HUES48 (cell line): ENCODE data around the gene RPS3A.
A peak's percentile ranks its signal among the peaks of the same experiment; 100 is the strongest.

Source experiments
- H3K27ac ChIP-seq: one replicate; pipeline ENCODE4 v1.7.0; 2013; ENCODE audit warnings: low read depth, low read length, inconsistent platforms
- H3K27me3 ChIP-seq: 2 replicates; pipeline ENCODE4 v1.6.1; 2013; ENCODE audit warnings: mild to moderate bottlenecking, low read length; ENCODE audit not compliant: control insufficient read depth, insufficient read depth
- H3K36me3 ChIP-seq: 2 replicates; pipeline ENCODE4 v1.6.1; 2013; ENCODE audit warnings: low read length; ENCODE audit not compliant: control insufficient read depth, insufficient read depth
- H3K4me1 ChIP-seq: 2 replicates; pipeline ENCODE4 v1.6.1; 2013; ENCODE audit warnings: mild to moderate bottlenecking, low read length; ENCODE audit not compliant: control insufficient read depth, insufficient read depth
- H3K4me3 ChIP-seq: 2 replicates; pipeline ENCODE4 v1.5.1; 2013; ENCODE audit warnings: mild to moderate bottlenecking, low read depth, low read length
- H3K9ac ChIP-seq: 2 replicates; pipeline ENCODE4 v1.6.1; 2013; ENCODE audit warnings: mild to moderate bottlenecking, low read depth, low read length, moderate library complexity
- H3K9me3 ChIP-seq: 2 replicates; pipeline ENCODE4 v1.6.1; 2013; ENCODE audit warnings: low read length; ENCODE audit not compliant: control insufficient read depth, insufficient read depth

RPS3A gene

GRCh38 chr4:151094290-151094751, 5.1 kb upstream of the RPS3A start:
- no peak overlapping the region for H3K4me3 ChIP-seq

GRCh38 chr4:151095142-151095541, 4.3 kb upstream of the RPS3A start:
- Histone ChIP-seq H3K36me3 (peaks cover 1% of the 10 kb centered on the region; the same call in 1 of the 2 replicates), H3K27me3 (no peaks in the 10 kb centered on the region), H3K9me3 (no peaks in the 10 kb centered on the region), H3K4me3 (no peak overlapping the region), H3K4me1 (peaks cover 3% of the 10 kb centered on the region; the same call in 1 of the 2 replicates), H3K9ac (no peak overlapping the region), H3K27ac (no peak overlapping the region)

More at GRCh38 chr4:151094290-151094751, 5.1 kb upstream of the RPS3A start:
- Histone ChIP-seq H3K27me3 (no peaks in the 10 kb centered on the region), H3K9me3 (no peaks in the 10 kb centered on the region), H3K4me1 (peaks cover 3% of the 10 kb centered on the region; the same call in 1 of the 2 replicates), H3K27ac (no peak overlapping the region), H3K36me3 (no peaks in the 10 kb centered on the region), H3K9ac (no peak overlapping the region)

DNA sequence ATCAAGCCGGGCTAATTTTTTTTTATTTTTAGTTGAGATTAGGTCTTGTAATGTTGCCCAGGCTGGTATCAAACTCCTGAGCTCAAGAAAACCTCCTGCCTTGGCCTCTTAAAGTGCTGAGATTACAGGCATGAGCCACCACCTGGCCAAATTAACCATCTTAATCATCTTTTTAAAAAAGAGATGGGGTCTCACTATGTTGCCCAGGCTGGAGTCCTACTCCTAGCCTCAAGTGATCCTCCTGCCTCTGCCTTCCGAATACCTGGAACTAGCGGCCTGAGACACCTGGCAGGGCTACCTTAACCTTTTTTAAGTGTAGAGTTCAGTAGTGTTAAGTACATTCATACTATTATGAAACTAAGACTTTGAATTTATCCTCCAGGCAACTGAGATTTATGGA, 1.7 kb upstream of the RPS3A start:
- no peak overlapping the region for H3K9ac ChIP-seq
- no peak overlapping the region for H3K4me3 ChIP-seq
- no peaks in the 10 kb centered on the region for H3K9me3 ChIP-seq
- peaks cover 10% of the 10 kb centered on the region for H3K4me1 ChIP-seq
- peaks cover 27% of the 10 kb centered on the region for H3K36me3 ChIP-seq
- no peak overlapping the region for H3K27ac ChIP-seq
- no peaks in the 10 kb centered on the region for H3K27me3 ChIP-seq

GRCh38 chr4:151098979-151099228, 524 bp upstream of the RPS3A start:
- Histone ChIP-seq H3K27me3 (no peaks in the 10 kb centered on the region), H3K4me3 (peak overlapping the region; percentile 87), H3K36me3 (peaks cover 39% of the 10 kb centered on the region), H3K9ac (peak overlapping the region; percentile 60), H3K9me3 (no peaks in the 10 kb centered on the region), H3K4me1 (peaks cover 10% of the 10 kb centered on the region), H3K27ac (peak overlapping the region; percentile 1)

GRCh38 chr4:151099976-151100417, 569 bp downstream of the RPS3A start:
- Histone ChIP-seq H3K4me3 (peak overlapping the region; percentile 87), H3K36me3 (peaks cover 49% of the 10 kb centered on the region), H3K4me1 (peaks cover 10% of the 10 kb centered on the region), H3K9ac (peak overlapping the region; percentile 99), H3K9me3 (no peaks in the 10 kb centered on the region), H3K27ac (peak overlapping the region; percentile 94), H3K27me3 (no peaks in the 10 kb centered on the region)

GRCh38 chr4:151100531-151100930, 1.1 kb downstream of the RPS3A start:
- Histone ChIP-seq H3K9ac (peak overlapping the region; percentile 99), H3K27me3 (no peaks in the 10 kb centered on the region), H3K9me3 (no peaks in the 10 kb centered on the region), H3K4me1 (peaks cover 10% of the 10 kb centered on the region), H3K27ac (peak overlapping the region; percentile 94), H3K4me3 (peak overlapping the region; percentile 87), H3K36me3 (peaks cover 54% of the 10 kb centered on the region)

DNA sequence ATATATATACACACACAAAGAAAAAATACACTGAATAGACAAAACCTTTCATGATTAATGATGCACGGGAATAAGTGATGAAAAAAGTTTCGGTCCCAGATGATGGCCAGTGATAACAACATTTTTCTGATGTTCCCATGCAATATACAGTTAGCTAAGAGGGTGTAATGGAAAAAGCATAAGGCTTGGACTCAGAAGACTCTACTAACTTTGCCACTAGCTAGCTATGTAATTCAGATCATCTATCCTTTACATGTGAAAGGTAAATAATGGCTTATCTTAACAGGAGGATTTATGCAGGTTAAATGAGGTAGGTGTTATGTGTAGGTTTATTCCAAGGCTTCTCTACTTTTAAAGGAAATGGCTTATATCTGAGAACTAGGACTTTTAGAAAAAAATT, 4.3 kb downstream of the RPS3A start:
- no peak overlapping the region for H3K9ac ChIP-seq
- H3K27me3 ChIP-seq, result no peaks in the 10 kb centered on the region
- peaks cover 82% of the 10 kb centered on the region for H3K36me3 ChIP-seq
- no peaks in the 10 kb centered on the region for H3K9me3 ChIP-seq
- peaks cover 10% of the 10 kb centered on the region for H3K4me1 ChIP-seq
- no peak overlapping the region for H3K4me3 ChIP-seq
- H3K27ac ChIP-seq, result no peak overlapping the region

DNA sequence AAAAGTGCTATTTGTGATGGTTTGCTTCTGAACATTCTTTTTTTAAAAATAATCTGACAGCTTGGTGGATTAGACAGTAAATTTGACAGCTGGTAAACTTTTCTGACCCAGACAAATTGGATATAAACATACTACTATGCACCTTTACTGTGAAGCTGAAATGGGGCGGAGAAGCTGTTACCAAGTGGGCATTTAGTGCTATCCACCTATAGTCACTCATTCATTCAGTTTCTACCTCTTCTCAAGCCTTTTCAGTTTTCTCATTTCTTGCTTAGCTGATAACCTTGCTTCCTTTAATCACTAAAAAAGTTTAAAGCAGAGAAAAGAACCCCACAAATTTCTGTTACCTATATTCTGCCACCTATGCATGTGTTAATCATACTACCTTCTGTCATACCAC, 5.2 kb downstream of the RPS3A start:
- Histone ChIP-seq H3K4me3 (no peak overlapping the region), H3K36me3 (peaks cover 82% of the 10 kb centered on the region), H3K9me3 (no peaks in the 10 kb centered on the region), H3K4me1 (peaks cover 6% of the 10 kb centered on the region), H3K9ac (no peak overlapping the region), H3K27me3 (no peaks in the 10 kb centered on the region), H3K27ac (no peak overlapping the region)

DNA sequence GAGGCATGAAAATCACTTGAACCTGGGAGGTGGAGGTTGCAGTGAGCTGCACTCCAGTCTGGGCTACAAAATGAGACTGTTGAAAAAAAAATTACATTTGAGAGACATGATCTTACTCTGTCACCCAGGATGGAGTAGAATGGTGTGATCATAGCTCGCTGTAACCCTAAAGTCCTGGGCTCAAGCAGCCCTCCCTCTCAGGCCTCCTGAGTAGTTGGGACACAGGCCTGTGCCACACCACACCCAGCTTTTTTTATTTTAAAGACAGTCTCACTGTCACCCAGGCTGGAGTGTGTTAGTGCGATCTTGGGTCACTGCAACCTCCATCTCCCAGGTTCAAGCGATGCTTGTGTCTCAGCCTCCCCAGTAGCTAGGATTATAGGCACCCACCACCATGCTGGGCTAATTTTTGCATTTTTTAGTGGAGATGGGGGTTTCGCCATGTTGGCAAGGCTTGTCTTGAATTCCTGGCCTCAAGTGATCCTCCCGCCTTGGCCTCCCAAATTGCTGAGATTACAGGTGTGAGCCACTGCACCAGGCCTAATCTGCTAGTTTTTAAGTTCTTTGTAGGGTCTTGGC, 6.1 kb downstream of the RPS3A start:
- H3K27me3 ChIP-seq, result no peaks in the 10 kb centered on the region
- no peaks in the 10 kb centered on the region for H3K9me3 ChIP-seq
- peak overlapping the region; percentile 34 for H3K27ac ChIP-seq
- no peak overlapping the region for H3K4me3 ChIP-seq
- H3K9ac ChIP-seq, result no peak overlapping the region
- H3K36me3 ChIP-seq, result peaks cover 82% of the 10 kb centered on the region
- H3K4me1 ChIP-seq, result peaks cover 6% of the 10 kb centered on the region

DNA sequence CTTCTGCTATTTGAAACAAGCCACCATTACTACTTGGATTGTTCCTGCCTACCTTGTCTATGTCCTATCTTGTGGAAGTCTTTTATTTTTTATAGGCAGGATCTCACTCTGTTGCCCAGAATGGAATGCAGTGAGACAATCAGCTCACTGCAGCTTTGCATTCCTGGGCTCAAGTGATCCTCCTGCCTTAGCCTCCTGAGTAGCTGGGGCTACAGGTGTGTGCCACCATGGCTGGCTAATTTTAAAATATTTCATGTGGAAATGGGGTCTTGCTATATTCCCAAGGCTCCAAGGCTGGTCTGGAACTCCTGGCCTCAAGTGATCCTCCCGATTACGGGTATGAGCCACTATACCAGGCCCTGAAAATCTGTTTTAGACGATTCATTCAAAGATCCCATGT, 7.6 kb downstream of the RPS3A start:
- Histone ChIP-seq H3K9me3 (no peaks in the 10 kb centered on the region), H3K9ac (no peak overlapping the region), H3K27me3 (no peaks in the 10 kb centered on the region), H3K4me3 (no peak overlapping the region), H3K4me1 (no peaks in the 10 kb centered on the region), H3K27ac (no peak overlapping the region), H3K36me3 (peaks cover 66% of the 10 kb centered on the region)

DNA sequence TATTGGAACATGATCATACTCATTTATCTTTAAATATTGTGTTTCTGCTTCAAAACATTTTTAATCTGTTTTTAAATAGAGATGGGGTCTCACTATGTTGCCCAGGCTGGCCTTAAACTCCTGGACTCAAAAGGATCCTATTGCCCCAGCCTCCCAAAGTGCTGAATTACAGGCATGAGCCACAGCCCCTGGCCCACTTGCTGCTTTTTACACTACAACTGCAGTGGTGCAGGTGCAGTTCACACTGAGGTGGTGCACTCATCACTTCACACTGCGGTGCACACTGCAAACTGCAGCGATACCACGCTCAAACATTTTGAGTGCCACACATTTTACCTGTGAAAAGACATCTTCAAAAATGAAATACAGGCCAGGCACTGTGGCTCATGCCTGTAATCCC, 10.8 kb downstream of the RPS3A start:
- Histone ChIP-seq H3K9me3 (no peaks in the 10 kb centered on the region), H3K9ac (no peak overlapping the region), H3K4me3 (no peak overlapping the region), H3K4me1 (no peaks in the 10 kb centered on the region), H3K36me3 (peaks cover 48% of the 10 kb centered on the region), H3K27ac (no peak overlapping the region), H3K27me3 (no peaks in the 10 kb centered on the region)
